ENCODE measurements around the gene FAM222B. TPM values are rescaled to one million over a fixed set of nuclear protein-coding genes. Genes with fewer than 3 reads are reported as not detected.

FAM222B gene
- total RNA-seq, 4 donors from 2014 or later, result 28.1 to 55.8 (median 44.6) TPM

- H3K36me3 ChIP-seq, result peaks cover 0 to 40% (median 0%) of the 10 kb centered on the region in 3 donors
- DNase-seq, result no peak
- TF ChIP-seq POLR2A (IDR thresholded peaks at IDR 0.05) (no peak), CTCF (IDR thresholded peaks at IDR 0.05) (peak in 1 of 6 experiments; percentile 2)
- peak overlapping the region; percentile 99 to 100 (median 99) for H3K27ac ChIP-seq
- H3K27me3 ChIP-seq, result no peaks in the 10 kb centered on the region
- H3K4me3 ChIP-seq, result peak overlapping the region in 2 of 4 donors; percentile 37 to 92
- no peaks in the 10 kb centered on the region for H3K9me3 ChIP-seq
- H3K4me1 ChIP-seq, result peaks cover 3 to 57% (median 26%) of the 10 kb centered on the region in 4 donors
These were observed 95.4 kb downstream of the FAM222B start for GRCh38 chr17:28747051-28747691.

DNA sequence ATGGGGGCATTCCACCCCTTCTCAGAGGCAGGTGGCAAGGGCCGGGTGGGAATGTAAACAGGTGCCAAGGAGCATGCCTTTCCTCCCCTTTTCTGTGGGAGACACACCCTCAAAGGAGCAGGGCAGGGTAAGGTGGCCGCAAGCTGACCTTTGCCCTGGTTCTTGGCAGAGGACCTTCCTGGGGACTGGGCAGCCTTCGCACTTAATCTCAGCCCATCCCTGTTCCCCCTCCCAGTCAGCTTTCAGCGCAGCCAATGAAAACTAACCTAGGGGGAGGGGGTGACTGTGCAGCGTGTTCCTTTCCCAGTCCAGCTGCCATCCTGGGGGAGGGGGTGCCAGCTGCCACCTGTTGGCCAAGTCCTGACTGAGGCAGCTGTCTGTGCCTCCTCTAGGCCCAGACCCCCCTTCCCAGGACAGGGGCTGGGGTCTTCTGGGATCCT is 96.0 kb downstream of the FAM222B start:
- peak overlapping the region in 2 of 4 donors; percentile 92 to 97 for H3K4me3 ChIP-seq
- peaks cover 0 to 39% (median 0%) of the 10 kb centered on the region in 3 donors for H3K36me3 ChIP-seq
- no peaks in the 10 kb centered on the region for H3K9me3 ChIP-seq
- H3K4me1 ChIP-seq, result peaks cover 3 to 59% (median 28%) of the 10 kb centered on the region in 4 donors
- peak in 2 of 3 donors; percentile 90 to 91 for DNase-seq
- TF ChIP-seq POLR2A (IDR thresholded peaks at IDR 0.05) (peak in 1 of 2 donors; percentile 52), CTCF (IDR thresholded peaks at IDR 0.05) (peak in 1 of 6 experiments; percentile 13)
- peak overlapping the region; percentile 99 to 100 (median 99) for H3K27ac ChIP-seq
- no peaks in the 10 kb centered on the region for H3K27me3 ChIP-seq

DNA sequence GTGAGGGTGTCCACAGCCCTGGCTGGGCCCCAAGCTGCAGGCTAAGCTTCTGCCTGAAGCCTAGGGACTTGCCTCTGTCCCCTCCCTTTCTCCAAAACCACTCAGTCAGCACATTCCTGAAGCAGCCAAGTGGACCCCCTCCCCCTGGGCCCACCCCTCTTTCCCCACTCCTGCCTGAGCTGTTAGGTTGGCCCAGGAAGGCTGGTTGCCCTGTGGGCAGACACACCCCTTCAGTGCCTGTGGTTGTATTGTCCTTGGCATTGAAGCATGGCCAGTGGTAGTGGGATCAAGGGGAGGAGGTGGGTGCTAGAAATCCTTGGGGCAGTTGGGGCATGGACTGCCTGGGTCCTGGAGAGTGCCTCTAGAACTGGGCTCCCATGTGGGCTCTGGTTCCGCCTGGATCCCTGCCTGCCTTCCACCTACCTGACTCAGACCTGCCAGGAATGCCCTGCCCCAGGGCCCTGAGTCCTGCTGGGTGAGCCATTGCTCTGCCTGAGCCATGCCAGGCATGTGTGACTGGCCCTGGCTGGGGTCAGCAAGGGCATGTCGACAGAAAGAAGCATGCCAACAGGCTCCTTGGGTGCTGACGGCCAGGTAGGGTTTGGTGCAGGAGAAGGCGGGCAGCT is 96.7 kb downstream of the FAM222B start:
- Histone ChIP-seq H3K27ac (peak overlapping the region; percentile 99 to 100 (median 99)), H3K4me1 (peaks cover 3 to 59% (median 33%) of the 10 kb centered on the region in 4 donors), H3K27me3 (no peaks in the 10 kb centered on the region), H3K4me3 (peak overlapping the region; percentile 79 to 97 (median 90)), H3K36me3 (peaks cover 0 to 31% (median 0%) of the 10 kb centered on the region in 3 donors), H3K9me3 (no peaks in the 10 kb centered on the region)
- DNase-seq, result peak in 2 of 3 donors; percentile 77 to 81
- TF ChIP-seq CTCF (IDR thresholded peaks at IDR 0.05) (no peak), POLR2A (IDR thresholded peaks at IDR 0.05) (peak; percentile 45 to 46)

DNA sequence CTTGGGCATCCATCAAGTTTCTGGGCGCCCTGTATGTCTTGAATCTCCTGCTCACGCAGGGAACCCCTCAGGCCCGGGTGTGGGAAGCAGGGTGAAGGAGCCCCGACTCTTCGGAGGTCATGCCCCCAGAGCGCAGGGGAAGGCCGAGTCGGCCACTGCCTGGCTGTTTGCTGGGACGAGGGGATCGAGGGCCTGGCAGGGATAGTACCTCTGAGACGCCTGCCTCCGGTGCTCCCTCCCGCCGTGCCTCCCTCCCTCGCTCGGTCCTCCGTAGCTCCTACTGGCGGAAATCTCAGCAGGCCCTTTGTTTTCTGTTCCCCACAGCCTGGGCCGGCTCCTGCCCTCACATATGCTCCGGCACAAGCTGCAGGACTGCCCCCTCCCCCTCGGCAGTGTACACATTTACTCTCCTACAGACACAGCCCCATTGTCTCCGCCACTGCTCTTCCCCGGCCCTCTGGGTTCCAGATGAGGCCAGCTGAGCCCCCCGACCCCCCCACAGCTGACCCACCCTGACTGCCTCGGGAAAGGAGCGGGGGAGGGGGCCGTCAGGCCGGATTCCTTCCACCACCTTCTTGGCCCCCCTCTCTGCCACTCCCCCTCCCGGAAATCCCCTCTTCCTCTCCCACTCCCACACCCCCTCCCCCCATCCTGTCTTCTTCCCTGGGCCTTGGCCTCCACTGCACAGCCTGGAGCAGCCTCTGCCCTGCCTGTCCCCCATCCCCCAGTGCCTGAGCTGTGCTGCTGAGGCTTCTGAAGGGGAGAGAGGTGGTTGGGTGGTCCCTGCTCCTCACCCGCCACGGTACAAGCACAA is 97.4 kb downstream of the FAM222B start:
- TF ChIP-seq POLR2A (IDR thresholded peaks at IDR 0.05), result no peak
- TF ChIP-seq CTCF (IDR thresholded peaks at IDR 0.05), result no peak
- H3K36me3 ChIP-seq, result peaks cover 0 to 24% (median 0%) of the 10 kb centered on the region in 3 donors

More for the DNA sequence above, 97.4 kb downstream of the FAM222B start:
- Histone ChIP-seq H3K9me3 (no peaks in the 10 kb centered on the region), H3K4me1 (peaks cover 3 to 59% (median 35%) of the 10 kb centered on the region in 4 donors), H3K27me3 (no peaks in the 10 kb centered on the region), H3K4me3 (peak overlapping the region; percentile 79 to 97 (median 90)), H3K27ac (peak overlapping the region; percentile 99 to 100 (median 99))
- DNase-seq, result peak; percentile 63 to 74 (median 74)
